Vagina (tissue), 2 donors: Measurements from ENCODE around the gene SEMA4C. TPM values are rescaled to one million over a fixed set of nuclear protein-coding genes. Genes with fewer than 3 reads are reported as not detected.
"Not testable (repeated sequence)": the region's sequence is repeated elsewhere in the genome, so short reads cannot be mapped to it uniquely, and the experiment has no call there.

Experiments
- DNase-seq, 2 donors: peaks; one replicate each; pipeline ENCODE4 v3.0.0-alpha.2; 2017; ENCODE audit errors: extremely low spot score in 2 of 2
- H3K27ac ChIP-seq: fragments of 200-600 bp; sonication (generic); one replicate; pipeline ENCODE4 v1.5.1; 2019
- H3K27me3 ChIP-seq: fragments of 200-600 bp; sonication (generic); one replicate; pipeline ENCODE4 v1.5.1; 2019
- H3K36me3 ChIP-seq, 2 donors: fragments of 200-600 bp; sonication (generic); one replicate each; pipeline ENCODE4 v1.5.1; 2017 to 2019
- H3K4me1 ChIP-seq: fragments of 200-600 bp; sonication (generic); one replicate; pipeline ENCODE4 v1.5.1; 2019
- H3K4me3 ChIP-seq, 2 donors: fragments of 200-600 bp; sonication (generic); 1 replicate in 1 of 2; 2 replicates in 1 of 2; pipeline ENCODE4 v1.5.1; 2016 to 2019
- H3K9me3 ChIP-seq: fragments of 200-600 bp; sonication (generic); one replicate; pipeline ENCODE4 v1.5.1; 2019
- CTCF ChIP-seq, 3 experiments: fragments of 450-650 bp in 2 of 3; fragments of 200-600 bp in 1 of 3; sonication (generic) in 1 of 3; IDR thresholded peaks; one replicate each; pipeline ENCODE4 v1.5.1; 2017 to 2019; ENCODE audit warnings: antibody characterized with exemption in 3 of 3, mild to moderate bottlenecking in 2 of 3, moderate library complexity in 2 of 3
- POLR2A ChIP-seq, 2 donors: fragments of 450-650 bp; IDR thresholded peaks; one replicate each; pipeline ENCODE4 v1.6.1; 2017; ENCODE audit warnings: antibody characterized with exemption in 2 of 2, mild to moderate bottlenecking in 2 of 2, moderate library complexity in 2 of 2
- POLR2AphosphoS5 ChIP-seq, 2 donors: sonication (generic); formaldehyde crosslinking; IDR thresholded peaks; one replicate each; pipeline ENCODE4 v1.9.0; 2017; ENCODE audit warnings: antibody characterized with exemption in 2 of 2, mild to moderate bottlenecking in 2 of 2, low read depth in 1 of 2; ENCODE audit not compliant: insufficient read depth in 1 of 2
- intact Hi-C: fragments of 100-400 bp; cut with DNase I; formaldehyde crosslinking; loops from one replicate; pipeline ENCODE4 v1.15.1; 2023
- total RNA-seq: library from RNA; depleted of rRNA; stranded (reverse); fragments of >200 nt; gene quantifications from one replicate; pipeline ENCODE4 v1.2.3, GENCODE V29; 2016

SEMA4C gene
- total RNA-seq, 1 donor from 2014 or later: 60.6 TPM

DNA sequence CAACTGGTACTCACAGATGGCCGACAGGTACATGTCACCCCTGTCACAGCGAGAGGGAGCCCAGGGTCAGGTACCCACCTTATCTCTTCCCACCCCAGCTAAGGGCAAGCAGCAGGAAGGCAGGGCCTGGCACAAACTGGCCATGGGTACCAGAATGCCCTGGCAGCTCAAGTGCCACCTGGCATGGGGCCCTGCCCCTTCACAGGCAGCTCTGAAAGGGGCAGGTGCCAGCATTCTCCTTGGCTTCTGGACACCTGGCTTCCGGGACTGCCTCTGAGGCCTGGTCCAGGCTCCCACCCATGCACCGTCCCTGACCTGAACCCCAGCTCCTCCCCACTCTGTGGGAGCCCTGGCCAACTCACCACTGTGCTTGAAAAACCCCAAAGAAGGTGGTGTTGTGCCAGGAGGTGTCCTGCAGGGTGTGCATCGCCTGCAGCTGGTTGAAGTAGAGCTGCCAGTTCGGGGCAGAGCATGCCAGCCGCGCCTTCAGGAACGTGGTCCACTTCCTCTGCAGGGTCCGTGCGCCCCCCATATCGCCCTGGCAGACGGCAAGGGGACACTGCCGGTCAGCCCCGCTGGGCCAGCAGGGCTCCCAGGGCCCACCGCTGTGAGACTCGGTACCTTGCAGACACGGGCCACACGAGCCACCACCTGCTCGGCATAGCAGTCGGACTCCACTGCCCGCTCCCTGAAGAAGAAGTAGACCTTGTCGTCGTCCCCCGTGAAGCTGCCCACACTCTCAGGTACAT lies 5.4 kb downstream of the SEMA4C start:
- no peak overlapping the region for H3K4me3 ChIP-seq
- H3K4me1 ChIP-seq: peaks cover 46% of the 10 kb centered on the region
- TF ChIP-seq POLR2AphosphoS5 (IDR thresholded peaks at IDR 0.05; ENCODE audit: insufficient read depth in 1 of 2, low read depth in 1 of 2) (no peak), CTCF (IDR thresholded peaks at IDR 0.05) (no peak), POLR2A (IDR thresholded peaks at IDR 0.05) (no peak)
- no peaks in the 10 kb centered on the region for H3K9me3 ChIP-seq
- no peaks in the 10 kb centered on the region for H3K27me3 ChIP-seq
- intact Hi-C loops: no loop called here
- no peak for DNase-seq
- H3K36me3 ChIP-seq: peaks cover 0 to 61% of the 10 kb centered on the region in 2 donors
- H3K27ac ChIP-seq: no peak overlapping the region

DNA sequence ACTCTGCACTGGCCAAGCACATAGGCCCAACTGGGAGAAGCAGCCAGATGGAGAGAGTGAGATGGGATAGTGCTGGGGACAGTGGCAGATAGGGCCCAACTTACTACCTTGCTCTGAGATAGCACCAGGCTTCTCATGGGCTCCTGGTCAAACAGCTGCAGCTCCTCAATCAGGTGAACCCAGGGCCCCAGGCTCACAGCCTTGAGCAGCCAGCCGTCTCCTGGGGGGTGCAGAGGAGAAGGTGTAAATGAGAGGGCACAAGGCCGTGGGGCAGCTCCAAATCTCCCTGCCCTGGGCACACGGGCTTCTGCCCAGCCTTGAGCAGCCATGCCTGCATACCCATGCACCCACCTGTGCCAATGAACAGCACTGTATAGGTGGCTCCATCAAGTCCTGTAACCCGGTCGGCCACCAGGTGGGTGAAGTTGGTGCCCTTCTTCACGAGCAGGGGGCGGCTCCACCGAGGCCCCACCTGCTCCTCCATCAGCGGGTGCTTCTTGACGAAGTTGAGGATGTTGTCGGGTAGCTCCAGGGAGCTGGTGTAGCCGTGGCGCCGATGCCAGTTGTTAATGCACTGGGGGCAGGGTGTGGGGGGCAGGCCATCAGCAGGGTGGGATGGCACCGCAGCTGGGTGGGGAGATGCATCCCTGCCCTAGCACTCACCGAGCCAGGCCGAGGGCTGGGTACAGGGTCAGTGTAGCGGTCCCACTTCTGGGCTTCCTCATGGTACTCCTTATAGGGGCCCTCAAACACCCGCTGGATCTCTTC lies 6.1 kb downstream of the SEMA4C start:
- no peak for TF ChIP-seq POLR2AphosphoS5 (IDR thresholded peaks at IDR 0.05; ENCODE audit: insufficient read depth in 1 of 2, low read depth in 1 of 2)
- TF ChIP-seq CTCF (IDR thresholded peaks at IDR 0.05): no peak
- no peak for TF ChIP-seq POLR2A (IDR thresholded peaks at IDR 0.05)
- Histone ChIP-seq H3K4me3 (no peak overlapping the region), H3K4me1 (peaks cover 54% of the 10 kb centered on the region), H3K36me3 (peaks cover 0 to 61% of the 10 kb centered on the region in 2 donors), H3K27ac (no peak overlapping the region), H3K27me3 (no peaks in the 10 kb centered on the region), H3K9me3 (no peaks in the 10 kb centered on the region)
- no peak for DNase-seq
- intact Hi-C loops: no loop called here

GRCh38 chr2:96863056-96863455 lies 6.8 kb downstream of the SEMA4C start:
- peaks cover 56% of the 10 kb centered on the region for H3K4me1 ChIP-seq
- H3K27ac ChIP-seq, intact Hi-C loops, DNase-seq, H3K9me3 ChIP-seq, H3K4me3 ChIP-seq, H3K27me3 ChIP-seq: not testable (repeated sequence)
- peaks cover 0 to 61% of the 10 kb centered on the region in 2 donors for H3K36me3 ChIP-seq

DNA sequence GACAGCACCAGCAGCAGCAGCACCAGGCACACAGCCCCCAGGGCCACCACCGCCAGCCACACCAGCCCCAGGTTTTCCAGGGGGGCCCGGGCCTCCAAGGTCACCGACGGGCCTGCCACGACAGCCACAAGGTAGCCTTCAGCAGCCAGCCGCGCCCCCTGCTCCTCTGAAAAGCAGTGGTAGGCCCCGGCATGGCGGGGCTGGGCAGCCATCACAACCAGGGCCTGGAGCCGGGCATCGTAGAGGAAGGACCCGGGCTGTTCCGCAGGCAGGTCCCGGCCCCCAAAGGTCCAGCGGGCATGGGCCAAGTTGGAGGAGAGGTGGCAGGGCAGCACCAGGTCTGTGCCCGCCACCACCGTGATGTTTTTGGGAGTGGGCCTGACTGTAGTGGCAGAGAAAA lies 8.8 kb downstream of the SEMA4C start:
- intact Hi-C loops: no loop called here
- Histone ChIP-seq H3K27ac (no peak overlapping the region), H3K27me3 (no peaks in the 10 kb centered on the region), H3K9me3 (no peaks in the 10 kb centered on the region), H3K36me3 (peaks cover 0 to 57% of the 10 kb centered on the region in 2 donors), H3K4me1 (peaks cover 52% of the 10 kb centered on the region), H3K4me3 (no peak overlapping the region)
- TF ChIP-seq POLR2AphosphoS5 (IDR thresholded peaks at IDR 0.05; ENCODE audit: insufficient read depth in 1 of 2, low read depth in 1 of 2) (no peak), CTCF (IDR thresholded peaks at IDR 0.05) (no peak), POLR2A (IDR thresholded peaks at IDR 0.05) (no peak)
- no peak for DNase-seq

DNA sequence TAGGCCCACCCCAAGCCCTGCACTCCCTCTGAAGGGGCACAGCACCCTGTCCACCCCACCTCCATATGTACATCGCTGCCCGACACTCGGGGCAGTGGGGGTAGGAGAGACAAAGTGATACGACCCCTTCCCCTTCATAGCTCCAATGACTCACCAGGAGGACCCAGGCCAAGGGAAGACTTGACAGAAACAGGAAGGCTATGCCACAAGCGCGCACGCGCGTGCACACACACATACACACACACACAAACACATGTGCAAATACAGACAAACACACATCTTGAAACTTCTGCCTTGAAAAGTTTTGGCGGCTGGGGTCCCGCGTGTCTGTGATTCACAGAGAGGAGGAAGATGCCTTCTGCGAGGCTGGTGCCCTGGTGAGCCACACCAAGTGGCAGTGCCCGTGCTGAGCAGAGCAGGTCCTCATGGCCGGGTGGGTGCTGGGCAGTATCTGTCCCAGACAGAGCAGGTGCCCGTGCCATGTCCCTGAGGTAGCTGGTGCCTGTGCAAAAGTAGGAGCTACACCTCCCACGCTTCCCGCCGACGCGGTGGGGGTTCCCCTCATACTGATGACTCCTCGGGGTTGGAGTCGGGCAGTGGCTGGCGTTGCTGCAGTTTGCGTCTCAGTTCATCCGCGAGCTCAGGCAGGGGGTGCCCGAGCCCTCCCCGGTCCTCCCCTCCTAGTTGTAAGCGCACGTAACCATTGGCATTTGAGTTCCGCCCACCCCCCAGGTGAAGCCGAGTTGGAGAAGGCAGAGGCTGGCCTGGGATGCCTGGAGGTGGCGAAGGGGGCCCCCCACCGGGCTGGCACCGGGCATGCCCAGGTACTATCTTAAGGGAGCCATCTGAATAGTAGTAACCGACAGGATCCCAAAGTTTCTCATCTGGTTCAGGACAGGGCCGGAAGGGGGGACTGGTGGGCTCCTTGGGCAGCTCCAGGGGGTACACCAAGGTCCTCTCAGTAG lies 9.5 kb downstream of the SEMA4C start:
- Histone ChIP-seq H3K27me3 (no peaks in the 10 kb centered on the region), H3K9me3 (no peaks in the 10 kb centered on the region), H3K36me3 (peaks cover 0 to 50% of the 10 kb centered on the region in 2 donors), H3K4me3 (no peak overlapping the region), H3K27ac (peak overlapping the region; percentile 79), H3K4me1 (peaks cover 45% of the 10 kb centered on the region)
- peak in 1 of 2 donors; percentile 36 for TF ChIP-seq POLR2AphosphoS5 (IDR thresholded peaks at IDR 0.05; ENCODE audit: insufficient read depth in 1 of 2, low read depth in 1 of 2)
- no peak for TF ChIP-seq CTCF (IDR thresholded peaks at IDR 0.05)
- intact Hi-C loops: no loop called here
- no peak for DNase-seq
